ENCODE data around the gene SHC4.
A peak's percentile ranks its signal among the peaks of the same experiment; 100 is the strongest.

Gene SHC4

DNA sequence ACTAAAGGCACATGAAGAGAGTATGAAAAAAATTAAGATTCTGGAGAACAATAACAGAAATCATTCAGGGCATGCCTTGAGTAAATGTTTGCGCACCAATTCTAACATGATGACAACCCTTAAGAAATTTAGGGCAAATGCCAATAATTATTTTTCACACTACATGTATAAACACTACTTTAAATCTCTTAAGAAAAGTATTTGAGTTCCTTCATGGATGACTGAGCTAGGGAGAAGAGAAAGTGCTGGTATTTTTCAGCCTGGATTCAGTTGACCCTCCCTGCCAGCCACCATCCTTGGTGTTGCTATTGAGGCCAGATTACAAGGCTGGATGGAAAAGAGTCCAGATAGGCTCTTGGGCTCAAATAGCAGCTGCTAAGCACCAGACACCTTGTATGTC is 93.8 kb downstream of the SHC4 start:
- no peaks in the 10 kb centered on the region for H4K20me1 ChIP-seq
- no peaks in the 10 kb centered on the region for H3K36me3 ChIP-seq
- no peaks in the 10 kb centered on the region for H3K9me3 ChIP-seq (replicated peaks in 1 of 11)
- peak overlapping the region in 1 of 11 experiments; percentile 9; a peak in 1 of 22 replicates for H3K4me2 ChIP-seq
- no peaks in the 10 kb centered on the region for H3K27me3 ChIP-seq
- H3K27ac ChIP-seq = no peak overlapping the region
- no peak overlapping the region for H3K9ac ChIP-seq
- no peak for TF ChIP-seq Cebpa-rat (IDR thresholded peaks at IDR 0.05)
- no peak overlapping the region for H3K4me3 ChIP-seq
- peaks cover 0 to 49% (median 15%) of the 10 kb centered on the region in 10 experiments; a peak in 13 of 20 replicates for H3K4me1 ChIP-seq

DNA sequence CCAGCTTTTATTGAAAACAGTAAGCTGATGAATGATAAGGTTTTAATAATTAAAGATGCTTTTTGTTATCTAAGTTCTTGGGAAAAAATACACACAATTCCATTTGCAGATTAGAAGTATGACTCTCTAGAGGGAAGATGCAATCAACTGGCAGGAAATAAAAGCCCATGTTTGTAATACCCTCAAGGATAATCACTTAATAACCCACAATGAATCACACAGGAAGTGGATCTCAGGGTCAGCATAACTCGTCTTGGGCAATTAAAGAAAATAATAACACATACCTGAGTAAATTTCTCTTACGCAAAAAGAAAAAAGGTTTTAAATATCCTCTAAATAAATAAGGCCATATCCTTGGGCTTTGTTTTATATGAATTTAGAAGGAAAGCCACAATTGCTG is 95.2 kb downstream of the SHC4 start:
- Histone ChIP-seq H3K27me3 (no peaks in the 10 kb centered on the region), H3K9ac (no peak overlapping the region), H3K27ac (peak overlapping the region in 3 of 11 experiments; percentile 23 to 55 (median 47); a peak in 5 of 22 replicates), H3K36me3 (no peaks in the 10 kb centered on the region), H3K4me2 (peak overlapping the region in 8 of 11 experiments; percentile 4 to 63 (median 56); a peak in 13 of 22 replicates), H3K9me3 (replicated peaks in 1 of 11) (no peaks in the 10 kb centered on the region), H4K20me1 (no peaks in the 10 kb centered on the region), H3K4me1 (peaks cover 0 to 49% (median 15%) of the 10 kb centered on the region in 10 experiments; a peak in 13 of 20 replicates), H3K4me3 (no peak overlapping the region)
- no peak for TF ChIP-seq Cebpa-rat (IDR thresholded peaks at IDR 0.05)

DNA sequence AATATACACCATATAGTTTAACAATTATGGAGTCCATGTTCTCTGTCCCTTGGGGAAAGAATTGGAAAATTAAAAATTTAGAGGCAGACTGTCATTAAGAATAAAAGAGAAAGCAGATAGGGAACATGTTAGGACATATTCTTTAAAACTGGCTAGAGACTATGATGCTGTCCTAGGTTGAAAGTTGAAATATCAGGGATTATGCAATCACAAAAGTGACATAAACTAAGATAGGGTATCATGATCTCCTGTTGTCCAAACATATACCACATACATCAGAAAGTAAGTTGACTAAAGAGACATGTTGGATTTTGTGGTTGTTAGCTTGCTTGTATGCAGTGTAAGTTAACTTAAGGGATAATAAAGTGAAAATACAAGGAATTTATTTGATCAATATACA is 95.7 kb downstream of the SHC4 start:
- no peaks in the 10 kb centered on the region for H3K36me3 ChIP-seq
- no peaks in the 10 kb centered on the region for H3K9me3 ChIP-seq (replicated peaks in 1 of 11)
- peaks cover 0 to 49% (median 15%) of the 10 kb centered on the region in 10 experiments; a peak in 13 of 20 replicates for H3K4me1 ChIP-seq
- H3K27me3 ChIP-seq = no peaks in the 10 kb centered on the region
- peak overlapping the region in 1 of 11 experiments; percentile 23; a peak in 2 of 22 replicates for H3K27ac ChIP-seq
- TF ChIP-seq Cebpa-rat (IDR thresholded peaks at IDR 0.05) = no peak
- H3K4me3 ChIP-seq = no peak overlapping the region
- H4K20me1 ChIP-seq = no peaks in the 10 kb centered on the region
- no peak overlapping the region for H3K9ac ChIP-seq
- peak overlapping the region in 7 of 11 experiments; percentile 22 to 63 (median 57); a peak in 11 of 22 replicates for H3K4me2 ChIP-seq

DNA sequence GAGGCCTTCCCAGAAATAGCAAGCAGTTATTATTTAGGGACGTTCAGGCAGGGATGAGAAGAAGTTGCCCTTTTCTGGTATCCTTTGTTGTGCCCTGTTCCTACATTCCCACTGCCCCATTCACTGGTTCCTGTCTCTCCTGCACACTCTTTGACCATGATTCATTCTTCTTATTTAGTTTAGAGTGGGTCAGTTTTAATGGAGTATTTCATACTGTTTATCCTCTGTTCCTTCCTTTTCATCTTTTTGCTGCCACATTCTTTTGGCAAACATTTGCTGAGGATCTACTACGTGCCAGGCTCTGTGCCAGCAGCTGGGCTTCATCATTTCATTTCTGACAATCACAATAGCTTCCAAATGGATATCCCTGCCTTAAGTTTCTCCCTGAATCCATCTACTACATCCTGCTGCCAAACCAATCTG is 97.6 kb downstream of the SHC4 start:
- Histone ChIP-seq H3K9me3 (replicated peaks in 1 of 11) (no peaks in the 10 kb centered on the region), H4K20me1 (no peaks in the 10 kb centered on the region), H3K4me3 (no peak overlapping the region), H3K9ac (no peak overlapping the region), H3K4me2 (peak overlapping the region in 2 of 11 experiments; percentile 11 to 31; a peak in 2 of 22 replicates), H3K27me3 (no peaks in the 10 kb centered on the region), H3K36me3 (no peaks in the 10 kb centered on the region), H3K27ac (no peak overlapping the region), H3K4me1 (peaks cover 0 to 57% (median 19%) of the 10 kb centered on the region in 10 experiments; a peak in 14 of 20 replicates)
- no peak for TF ChIP-seq Cebpa-rat (IDR thresholded peaks at IDR 0.05)

DNA sequence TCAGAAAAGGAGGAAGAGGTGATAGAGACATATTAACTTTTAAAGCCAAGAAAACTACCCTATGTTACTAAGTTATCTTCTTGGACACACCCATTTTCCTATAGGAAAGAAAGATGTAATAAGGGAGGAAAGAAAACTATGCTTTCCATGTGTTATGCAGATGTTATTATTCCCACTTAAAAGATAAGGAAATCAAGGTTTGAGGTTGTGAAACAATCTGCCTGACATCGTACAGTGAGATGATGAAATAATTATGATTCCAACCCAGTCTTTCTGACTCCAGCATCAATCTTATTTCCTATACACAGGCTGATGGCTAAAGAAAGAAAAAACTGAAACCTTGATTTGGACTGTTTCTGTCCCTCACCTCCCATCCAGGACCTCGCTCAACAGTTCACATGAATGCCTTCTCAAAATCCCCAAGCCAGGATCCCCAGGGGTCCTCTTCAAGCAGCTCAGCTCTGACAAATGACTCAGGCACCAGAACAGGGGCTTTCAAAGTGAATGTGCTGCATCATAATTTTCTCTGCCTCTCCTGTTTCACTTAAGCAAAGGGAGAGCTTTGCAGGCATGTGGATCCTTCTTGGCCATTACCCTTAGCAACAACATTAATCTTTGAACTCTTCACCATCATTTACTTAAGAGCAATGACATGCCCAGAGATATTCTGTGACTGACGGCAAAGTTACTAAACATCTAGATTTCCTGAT is 98.2 kb downstream of the SHC4 start:
- Histone ChIP-seq H3K27ac (no peak overlapping the region), H3K36me3 (no peaks in the 10 kb centered on the region), H4K20me1 (no peaks in the 10 kb centered on the region), H3K4me3 (no peak overlapping the region), H3K4me1 (peaks cover 0 to 56% (median 19%) of the 10 kb centered on the region in 10 experiments; a peak in 14 of 20 replicates), H3K9me3 (replicated peaks in 1 of 11) (no peaks in the 10 kb centered on the region), H3K4me2 (peak overlapping the region in 4 of 11 experiments; percentile 8 to 31 (median 14); a peak in 4 of 22 replicates), H3K27me3 (no peaks in the 10 kb centered on the region), H3K9ac (no peak overlapping the region)
- TF ChIP-seq Cebpa-rat (IDR thresholded peaks at IDR 0.05) = no peak

DNA sequence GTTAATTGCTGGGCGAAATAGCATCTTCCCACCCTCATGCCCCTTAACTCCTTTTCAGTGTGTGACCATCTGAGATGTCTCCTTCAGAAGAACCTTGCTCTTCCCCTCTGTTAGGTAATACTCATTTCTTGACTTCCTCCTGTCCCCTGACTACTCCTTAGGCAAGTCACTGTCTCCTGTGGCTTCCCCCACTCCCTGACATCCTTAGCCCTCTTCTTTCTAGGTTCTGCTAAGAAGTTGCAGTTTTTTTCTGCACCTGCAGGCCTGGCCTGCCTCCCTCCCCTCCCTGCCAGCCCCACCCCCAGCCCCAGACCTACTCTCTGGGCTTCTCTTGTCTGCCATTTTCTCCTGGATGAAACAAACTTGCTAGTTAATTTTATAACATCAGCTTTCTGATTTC is 101.0 kb downstream of the SHC4 start:
- Histone ChIP-seq H3K9me3 (replicated peaks in 1 of 11) (no peaks in the 10 kb centered on the region), H3K4me2 (0 out of 22 replicates have a peak overlapping the region, but pooled peaks of 2 of the 11 experiments have one; percentile 6 to 10), H3K4me1 (peaks cover 0 to 37% (median 7%) of the 10 kb centered on the region in 10 experiments; a peak in 11 of 20 replicates), H3K4me3 (no peak overlapping the region), H3K9ac (no peak overlapping the region), H3K27ac (no peak overlapping the region), H4K20me1 (no peaks in the 10 kb centered on the region), H3K27me3 (no peaks in the 10 kb centered on the region), H3K36me3 (no peaks in the 10 kb centered on the region)
- no peak for TF ChIP-seq Cebpa-rat (IDR thresholded peaks at IDR 0.05)

DNA sequence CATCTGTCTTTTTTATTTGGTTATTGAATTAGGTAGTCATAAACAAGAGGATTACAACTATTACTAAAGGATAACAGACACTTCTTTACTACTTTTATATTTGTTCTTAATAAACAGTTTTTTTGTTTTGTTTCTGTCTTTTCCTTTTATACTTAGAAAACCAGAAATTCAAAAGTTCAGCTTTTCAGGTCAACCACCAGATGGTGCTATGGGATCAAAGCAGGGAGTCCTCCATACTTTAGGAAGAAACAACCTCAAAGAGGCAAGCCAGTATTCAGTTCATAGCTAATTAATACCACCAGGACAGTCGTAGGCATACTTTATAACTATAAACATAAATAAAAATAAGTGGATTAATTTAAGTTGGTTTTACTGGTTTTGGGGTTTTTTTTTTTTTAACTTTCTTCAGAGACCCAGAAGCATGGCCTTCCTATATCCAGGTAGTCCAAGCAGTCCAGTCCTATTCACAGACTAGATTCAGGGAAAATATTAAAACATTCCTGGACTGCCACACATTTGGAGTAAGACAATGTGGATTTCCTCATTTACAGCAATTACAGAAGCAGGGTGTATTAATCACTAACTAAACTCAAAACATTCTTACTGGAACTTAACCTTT is 101.8 kb downstream of the SHC4 start:
- no peak for TF ChIP-seq Cebpa-rat (IDR thresholded peaks at IDR 0.05)
- H3K9ac ChIP-seq = no peak overlapping the region
- no peaks in the 10 kb centered on the region for H3K27me3 ChIP-seq
- H4K20me1 ChIP-seq = no peaks in the 10 kb centered on the region
- no peak overlapping the region for H3K4me2 ChIP-seq
- no peak overlapping the region for H3K27ac ChIP-seq
- no peaks in the 10 kb centered on the region for H3K9me3 ChIP-seq (replicated peaks in 1 of 11)
- peaks cover 0 to 30% (median 7%) of the 10 kb centered on the region in 10 experiments; a peak in 11 of 20 replicates for H3K4me1 ChIP-seq
- no peaks in the 10 kb centered on the region for H3K36me3 ChIP-seq
- H3K4me3 ChIP-seq = no peak overlapping the region

DNA sequence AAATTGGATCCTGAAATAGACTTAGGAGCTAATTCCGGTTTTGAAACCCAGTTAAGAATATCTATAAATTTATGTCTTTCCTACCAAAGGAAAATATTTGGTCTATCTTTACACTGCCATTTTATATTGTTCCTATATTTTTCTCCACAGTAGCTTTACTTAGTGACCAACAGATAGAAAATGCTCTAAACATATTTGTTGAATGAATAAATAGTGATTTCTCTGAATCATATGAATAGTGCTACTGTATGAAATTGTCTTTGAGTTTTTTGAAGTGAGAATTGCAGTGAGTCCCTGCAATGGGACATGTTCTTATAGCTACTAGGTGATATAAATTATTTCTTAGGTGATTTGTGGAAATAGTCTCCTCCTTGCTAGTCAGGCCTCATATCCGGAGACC is 104.3 kb downstream of the SHC4 start:
- no peaks in the 10 kb centered on the region for H3K27me3 ChIP-seq
- H3K27ac ChIP-seq = no peak overlapping the region
- H3K36me3 ChIP-seq = no peaks in the 10 kb centered on the region
- no peak overlapping the region for H3K4me3 ChIP-seq
- no peak overlapping the region for H3K9ac ChIP-seq
- H4K20me1 ChIP-seq = no peaks in the 10 kb centered on the region
- peaks cover 0 to 17% (median 5%) of the 10 kb centered on the region in 10 experiments; a peak in 10 of 20 replicates for H3K4me1 ChIP-seq
- TF ChIP-seq Cebpa-rat (IDR thresholded peaks at IDR 0.05) = no peak
- H3K9me3 ChIP-seq (replicated peaks in 1 of 11) = no peaks in the 10 kb centered on the region
- no peak overlapping the region for H3K4me2 ChIP-seq

DNA sequence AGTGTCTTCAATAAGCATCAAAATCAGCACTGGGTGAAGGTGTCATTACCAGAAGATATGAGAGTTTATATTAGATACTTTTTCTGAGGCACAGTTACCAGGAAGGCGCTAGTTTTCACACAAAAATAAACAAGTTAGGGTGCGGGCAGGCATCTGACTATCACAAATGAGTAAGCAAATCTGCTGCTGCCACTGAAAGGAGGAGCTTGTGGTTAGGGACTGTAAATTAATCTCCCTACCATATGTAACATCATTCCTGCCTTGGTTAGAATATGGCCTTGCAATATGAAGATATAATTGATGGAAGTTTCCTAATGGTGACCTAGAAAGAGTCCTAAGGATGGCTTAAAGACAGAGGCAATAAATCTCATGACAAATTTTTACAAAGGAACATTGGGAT is 105.3 kb downstream of the SHC4 start:
- Histone ChIP-seq H3K27ac (peak overlapping the region in 2 of 11 experiments; percentile 13 to 15; a peak in 1 of 22 replicates), H3K9ac (no peak overlapping the region), H3K4me2 (peak overlapping the region in 3 of 11 experiments; percentile 4 to 29 (median 8); a peak in 5 of 22 replicates), H4K20me1 (no peaks in the 10 kb centered on the region), H3K4me1 (peaks cover 0 to 17% (median 5%) of the 10 kb centered on the region in 10 experiments; a peak in 10 of 20 replicates), H3K4me3 (no peak overlapping the region), H3K36me3 (no peaks in the 10 kb centered on the region), H3K27me3 (no peaks in the 10 kb centered on the region), H3K9me3 (replicated peaks in 1 of 11) (peaks cover 0 to 2% (median 0%) of the 10 kb centered on the region in 11 experiments; a peak in 1 of 22 replicates)
- no peak for TF ChIP-seq Cebpa-rat (IDR thresholded peaks at IDR 0.05)
